H1 (cell line): Measurements from ENCODE around the gene RRAS2. TPM values are rescaled to one million over a fixed set of nuclear protein-coding genes. Genes with fewer than 3 reads are reported as not detected.

Source experiments
- CTCF ChIA-PET: fragments of 300-600 bp; sonication (Branson Sonifier 250); formaldehyde crosslinking; loops from one replicate; lab custom pipeline; 2021; ENCODE audit not compliant: partially characterized antibody; lab: Charles Lee
- POLR2A ChIA-PET: fragments of 300-600 bp; sonication (Branson Sonifier 250); formaldehyde crosslinking; loops from one replicate; lab custom pipeline; 2021; ENCODE audit warnings: inconsistent platforms; ENCODE audit not compliant: partially characterized antibody; lab: Charles Lee
- DNase-seq, 2 experiments: peaks; one replicate each; pipeline versions ENCODE4 v3.0.0 to v3.0.0-alpha.2; 2010 to 2022; ENCODE audit warnings: low spot score in 2 of 2, low read depth in 1 of 2, mixed read lengths in 1 of 2
- FAIRE-seq: peaks from 2 replicates; lab custom pipeline; 2011; peaks lifted over from hg19 to GRCh38; lab: Jason Lieb, UNC
- H2AFZ ChIP-seq: 2 replicates; pipeline ENCODE4 v1.8.1; 2012; ENCODE audit warnings: low read length, inconsistent platforms
- H2AK5ac ChIP-seq: 2 replicates; pipeline ENCODE4 v1.6.1; 2013; ENCODE audit warnings: low read depth, low read length
- H2BK120ac ChIP-seq: replicated peaks from 2 replicates; pipeline ENCODE3; 2013; ENCODE audit warnings: low read depth, low read length, inconsistent platforms
- H2BK12ac ChIP-seq: 2 replicates; pipeline ENCODE4 v1.6.1; 2013; ENCODE audit warnings: low read depth, low read length
- H2BK15ac ChIP-seq: 2 replicates; pipeline ENCODE4 v1.6.1; 2013; ENCODE audit warnings: low read length
- H2BK20ac ChIP-seq: 2 replicates; pipeline ENCODE4 v1.6.1; 2013; ENCODE audit warnings: low read length
- H2BK5ac ChIP-seq: 2 replicates; pipeline ENCODE4 v1.6.1; 2013; ENCODE audit warnings: low read depth, low read length
- H3K14ac ChIP-seq: 2 replicates; pipeline ENCODE4 v1.6.1; 2013; ENCODE audit warnings: inconsistent platforms; ENCODE audit not compliant: insufficient read length
- H3K18ac ChIP-seq: 2 replicates; pipeline ENCODE4 v1.6.1; 2013; ENCODE audit warnings: low read length; ENCODE audit errors: extremely low read depth
- H3K23ac ChIP-seq: 2 replicates; pipeline ENCODE4 v1.6.1; 2013; ENCODE audit warnings: inconsistent platforms; ENCODE audit not compliant: insufficient read length
- H3K23me2 ChIP-seq: 2 replicates; pipeline ENCODE4 v1.6.1; 2013; ENCODE audit warnings: low read depth, low read length
- H3K27ac ChIP-seq: 2 replicates; pipeline ENCODE4 v1.6.1; 2011; ENCODE audit warnings: low read depth, low read length, inconsistent platforms
- H3K27me3 ChIP-seq, 4 experiments: replicated peaks in 1 of 4; 1 replicate in 1 of 4; 2 replicates in 3 of 4; pipeline versions ENCODE4 v1.6.1 to v1.8.1; 2011 to 2013; ENCODE audit warnings: low read length in 3 of 4, mild to moderate bottlenecking in 3 of 4, inconsistent platforms in 2 of 4, mixed read lengths in 2 of 4, moderate library complexity in 1 of 4; ENCODE audit not compliant: control insufficient read depth in 3 of 4, insufficient read depth in 3 of 4; ENCODE audit errors: extremely low read depth in 1 of 4
- H3K36me3 ChIP-seq, 4 experiments: 2 replicates each; pipeline versions ENCODE4 v1.6.1 to v1.8.1; 2011 to 2013; ENCODE audit warnings: mild to moderate bottlenecking in 4 of 4, low read length in 3 of 4, moderate library complexity in 2 of 4, control low read depth in 1 of 4, inconsistent platforms in 1 of 4; ENCODE audit not compliant: insufficient read depth in 4 of 4, control insufficient read depth in 2 of 4
- H3K4ac ChIP-seq: replicated peaks from 2 replicates; pipeline ENCODE3; 2013; ENCODE audit warnings: low read length, low read depth, mixed read lengths, inconsistent platforms; ENCODE audit not compliant: insufficient read length
- H3K4me1 ChIP-seq, 4 experiments: replicated peaks in 1 of 4; 1 replicate in 1 of 4; 2 replicates in 3 of 4; pipeline versions ENCODE4 v1.6.1 to v1.8.1; 2011 to 2013; ENCODE audit warnings: low read length in 3 of 4, inconsistent platforms in 2 of 4, mixed read lengths in 1 of 4; ENCODE audit not compliant: insufficient read depth in 4 of 4, control insufficient read depth in 3 of 4
- H3K4me2 ChIP-seq, 2 experiments: 2 replicates each; pipeline versions ENCODE4 v1.6.1 to v1.8.1; 2011 to 2013; ENCODE audit warnings: low read depth in 2 of 2, low read length in 2 of 2, control low read depth in 1 of 2, inconsistent platforms in 1 of 2, mild to moderate bottlenecking in 1 of 2; ENCODE audit not compliant: insufficient read depth in 1 of 2
- H3K4me3 ChIP-seq, 4 experiments: fragments of 200-600, 300-600 bp in 1 of 4; sonication (generic), shearing (Covaris generic), sonication (Bioruptor Twin) in 1 of 4; 2 replicates each; pipeline versions ENCODE4 v1.5.1 to v1.8.1; 2011 to 2016; ENCODE audit warnings: low read length in 4 of 4, low read depth in 3 of 4, control low read depth in 2 of 4, inconsistent platforms in 2 of 4, mild to moderate bottlenecking in 2 of 4, mixed read lengths in 1 of 4, moderate library complexity in 1 of 4; ENCODE audit not compliant: insufficient read depth in 2 of 4; ENCODE audit errors: extremely low read depth in 1 of 4
- H3K56ac ChIP-seq: replicated peaks from 2 replicates; pipeline ENCODE3; 2013; ENCODE audit warnings: low read depth, mild to moderate bottlenecking, mixed read lengths, low read length, inconsistent platforms; ENCODE audit not compliant: insufficient read length
- H3K79me1 ChIP-seq: 2 replicates; pipeline ENCODE4 v1.6.1; 2013; ENCODE audit warnings: low read depth, low read length, control low read depth
- H3K79me2 ChIP-seq, 2 experiments: 2 replicates each; pipeline versions ENCODE4 v1.6.1 to v1.8.1; 2012 to 2013; ENCODE audit warnings: low read length in 2 of 2, mild to moderate bottlenecking in 2 of 2, inconsistent platforms in 1 of 2; ENCODE audit not compliant: insufficient read depth in 2 of 2, control insufficient read depth in 1 of 2
- H3K9ac ChIP-seq, 4 experiments: replicated peaks in 1 of 4; 1 replicate in 1 of 4; 2 replicates in 3 of 4; pipeline versions ENCODE4 v1.6.1 to v1.8.1; 2011 to 2013; ENCODE audit warnings: low read depth in 3 of 4, low read length in 3 of 4, control low read depth in 2 of 4, mild to moderate bottlenecking in 2 of 4, moderate library complexity in 2 of 4, inconsistent platforms in 1 of 4; ENCODE audit errors: extremely low read depth in 1 of 4
- H3K9me3 ChIP-seq, 2 experiments: 2 replicates each; pipeline versions ENCODE4 v1.6.1 to v1.8.1; 2012 to 2013; ENCODE audit warnings: mild to moderate bottlenecking in 2 of 2, moderate library complexity in 2 of 2, control low read depth in 1 of 2, inconsistent platforms in 1 of 2, low read depth in 1 of 2, low read length in 1 of 2, mixed read lengths in 1 of 2; ENCODE audit not compliant: insufficient read depth in 2 of 2
- H4K20me1 ChIP-seq, 2 experiments: replicated peaks in 1 of 2; 2 replicates each; pipeline versions ENCODE3 to v1.8.1; 2011 to 2013; ENCODE audit warnings: inconsistent platforms in 2 of 2, low read length in 2 of 2, mild to moderate bottlenecking in 1 of 2; ENCODE audit not compliant: insufficient read depth in 2 of 2, control insufficient read depth in 1 of 2
- H4K5ac ChIP-seq: 2 replicates; pipeline ENCODE4 v1.6.1; 2013; ENCODE audit warnings: low read length, low read depth, mixed read lengths, inconsistent platforms; ENCODE audit not compliant: insufficient read length
- H4K8ac ChIP-seq: 2 replicates; pipeline ENCODE4 v1.8.0; 2013; ENCODE audit warnings: mild to moderate bottlenecking, moderate library complexity, low read length, inconsistent platforms; ENCODE audit not compliant: insufficient read depth; ENCODE audit errors: extremely low read depth
- H4K91ac ChIP-seq: replicated peaks from 2 replicates; pipeline ENCODE3; 2013; ENCODE audit warnings: low read length, mixed read lengths, inconsistent platforms; ENCODE audit not compliant: insufficient read length
- CBX5 ChIP-seq: fragments of 300-800, 300-1000 bp; sonication (generic); IDR thresholded peaks from 2 replicates; pipeline ENCODE4 v1.7.1; 2016; ENCODE audit warnings: antibody characterized with exemption, low read length, low read depth
- EGR1 ChIP-seq: IDR thresholded peaks from 2 replicates; pipeline ENCODE4 v1.6.1; 2011; ENCODE audit warnings: low read depth, low read length, borderline replicate concordance
- HDAC2 ChIP-seq, 2 experiments: fragments of 300-600 bp in 1 of 2; sonication (generic) in 1 of 2; IDR thresholded peaks; 2 replicates each; pipeline ENCODE4 v1.6.1; 2011 to 2012; ENCODE audit warnings: low read depth in 2 of 2, low read length in 2 of 2, mild to moderate bottlenecking in 2 of 2, moderate library complexity in 2 of 2, borderline replicate concordance in 1 of 2, inconsistent platforms in 1 of 2
- KDM1A ChIP-seq: fragments of 200-600, 300-600 bp; sonication (generic); IDR thresholded peaks from 2 replicates; pipeline ENCODE4 v1.7.1; 2016; ENCODE audit warnings: mild to moderate bottlenecking, low read length, borderline replicate concordance
- POU5F1 ChIP-seq: IDR thresholded peaks from 2 replicates; pipeline ENCODE4 v1.6.1; 2011; ENCODE audit warnings: low read depth, mild to moderate bottlenecking, low read length, moderate library complexity
- RBBP5 ChIP-seq: IDR thresholded peaks from 2 replicates; pipeline ENCODE4 v1.7.1; 2012; ENCODE audit warnings: low read depth, mild to moderate bottlenecking, inconsistent platforms, low read length, moderate library complexity, borderline replicate concordance
- RNF2 ChIP-seq: fragments of 200-900, 300-1000 bp; sonication (generic); IDR thresholded peaks from 2 replicates; pipeline ENCODE4 v1.7.1; 2016; ENCODE audit warnings: borderline replicate concordance, low read depth, mild to moderate bottlenecking, antibody characterized with exemption, low read length; ENCODE audit not compliant: poor library complexity, severe bottlenecking; ENCODE audit errors: missing control alignments
- SP4 ChIP-seq: IDR thresholded peaks from 2 replicates; pipeline ENCODE4 v1.6.1; 2012; ENCODE audit warnings: low read length, inconsistent platforms
- ZNF274 ChIP-seq: IDR thresholded peaks from 2 replicates; pipeline ENCODE4 v1.7.0; 2012; ENCODE audit warnings: low read length, borderline replicate concordance; ENCODE audit errors: extremely low read depth
- WGBS, 2 experiments: shearing (Covaris generic) in 1 of 2; methylation state at CpG; one replicate each; pipeline versions ENCODE4 v1.1.6 to v1.1.7; 2013 to 2015; ENCODE audit warnings: low lambda C conversion rate in 2 of 2, mixed read lengths in 2 of 2, inconsistent platforms in 1 of 2, low coverage in 1 of 2, missing lambda C conversion rate in 1 of 2; ENCODE audit not compliant: insufficient replicate concordance in 2 of 2, insufficient coverage in 1 of 2, insufficient read length in 1 of 2; ENCODE audit errors: extremely low coverage in 1 of 2, missing lambda C conversion rate in 1 of 2; 5-methylcytosine and 5-hydroxymethylcytosine counted together
- polyA plus RNA-seq, 7 experiments: library from polyadenylated mRNA; depleted of rRNA in 3 of 7; stranded (reverse) in 5 of 7; unstranded in 2 of 7; fragments of >200 nt in 5 of 7; fragments of 200-250 nt in 2 of 7; gene quantifications; 1 replicate in 5 of 7; 2 replicates in 1 of 7; 4 replicates in 1 of 7; pipeline versions ENCODE4 v1.2.1 to v1.2.3, GENCODE V29; 2011 to 2013; ENCODE audit warnings: missing spikeins in 2 of 7, mixed read lengths in 2 of 7
- total RNA-seq: library from RNA; stranded (reverse); fragmentation: NEBNext Ultra II Directional; extraction: Animal tissue kit (Norgen Biotek cat#: 25700); gene quantifications from 2 replicates; pipeline ENCODE4 v1.2.1, GENCODE V29; 2021

Gene RRAS2
- total and polyA plus RNA-seq, 2 of the 8 experiments (the other 6 are each of a cell fraction or from before 2014, with no cell fraction given) = 72.3 to 234 TPM

DNA sequence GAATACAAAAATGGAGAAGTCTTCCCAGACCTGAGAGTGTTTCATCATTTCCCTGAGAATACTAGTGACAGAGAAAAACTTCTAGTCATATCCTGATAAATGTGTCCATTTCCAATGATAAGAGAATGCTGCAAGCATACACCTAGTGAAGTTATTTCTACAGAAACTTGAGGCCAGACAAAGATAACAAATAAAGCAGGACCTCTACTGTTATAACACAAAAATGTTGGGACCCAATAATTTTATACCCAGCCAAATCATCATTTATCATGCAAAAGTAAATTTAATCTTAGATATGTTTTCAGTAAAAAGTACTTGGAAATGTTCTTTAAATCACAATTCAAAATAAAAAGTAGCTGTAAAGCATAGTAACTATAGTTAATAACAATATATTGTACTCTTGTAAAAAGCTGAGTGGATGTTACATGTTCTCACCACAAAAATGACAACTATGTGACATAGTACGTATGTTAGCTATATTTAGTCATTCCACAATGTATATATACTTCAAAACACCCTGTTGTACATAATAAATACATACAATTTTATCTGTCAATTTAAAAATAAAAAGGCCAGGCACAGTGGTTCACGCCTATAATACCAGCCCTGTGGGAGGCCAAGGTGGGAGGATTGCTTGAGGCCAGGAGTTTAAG is 12.6 kb downstream of the RRAS2 start:
- H4K91ac ChIP-seq = no peak overlapping the region
- H3K4me3 ChIP-seq = no peak overlapping the region
- peaks cover 0 to 21% (median 11%) of the 10 kb centered on the region in 4 experiments; a peak in 6 of 7 replicates for H3K4me1 ChIP-seq
- H2BK5ac ChIP-seq = no peak overlapping the region
- ChIA-PET POLR2A (interaction anchor here (0.8 to 4.5 kb wide), 5 partner anchors 11 to 72 kb away, joined by 3 to 18 read pairs (median 4); partner anchors contain the start of gene RRAS2), CTCF (interaction anchor here (0.6 to 5.6 kb wide), 10 partner anchors 10 to 109 kb away, joined by 3 to 49 read pairs (median 4); no protein-coding TSS in a partner anchor)
- H3K18ac ChIP-seq = no peak overlapping the region
- H2BK12ac ChIP-seq = no peak overlapping the region
- 85% methylated on average over 2 of the region's 2 CpGs; no CpG with 5 or more reads in 1 of the 2 experiments for WGBS, 2 experiments
- peak overlapping the region; percentile 38 for H4K5ac ChIP-seq
- no peak overlapping the region for H3K9ac ChIP-seq
- H2BK20ac ChIP-seq = no peak overlapping the region
- no peak overlapping the region for H3K27ac ChIP-seq
- H3K23me2 ChIP-seq = no peaks in the 10 kb centered on the region
- H2BK120ac ChIP-seq = no peak overlapping the region
- H3K4ac ChIP-seq = no peak overlapping the region
- H3K23ac ChIP-seq = no peak overlapping the region
- peaks cover 1 to 7% of the 10 kb centered on the region in 2 experiments for H4K20me1 ChIP-seq
- H2AFZ ChIP-seq = no peak overlapping the region
- H3K27me3 ChIP-seq = no peaks in the 10 kb centered on the region
- no peaks in the 10 kb centered on the region for H3K79me1 ChIP-seq
- H3K56ac ChIP-seq = no peak overlapping the region
- DNase-seq (no peak), FAIRE-seq (no peak)
- no peak overlapping the region for H3K4me2 ChIP-seq
- no peak overlapping the region for H4K8ac ChIP-seq
- H3K36me3 ChIP-seq = no peaks in the 10 kb centered on the region; a peak in 1 of 8 replicates
- H3K9me3 ChIP-seq = peaks cover 0 to 2% of the 10 kb centered on the region in 2 experiments; a peak in 1 of 4 replicates
- no peak overlapping the region for H3K14ac ChIP-seq
- H2AK5ac ChIP-seq = no peak overlapping the region
- H3K79me2 ChIP-seq = peaks cover 30 to 100% of the 10 kb centered on the region in 2 experiments
- H2BK15ac ChIP-seq = no peak overlapping the region
- TF ChIP-seq SP4 = no peak
- no peak for TF ChIP-seq RBBP5
- TF ChIP-seq EGR1 = no peak
- TF ChIP-seq KDM1A = no peak
- no peak for TF ChIP-seq CBX5
- TF ChIP-seq RNF2 = no peak
- no peak for TF ChIP-seq ZNF274
- no peak for TF ChIP-seq POU5F1
- TF ChIP-seq HDAC2 (IDR thresholded peaks at IDR 0.05; ENCODE audit: borderline replicate concordance in 1 of 2, low read depth in 2 of 2, low read length in 2 of 2) = no peak
